Neural cell (in vitro differentiated cells): ENCODE results near the gene DOCK9. TPM values are rescaled to one million over a fixed set of nuclear protein-coding genes. Genes with fewer than 3 reads are reported as not detected.

Source experiments
- H2AFZ ChIP-seq: fragments of 200-600, 300-800 bp; sonication (generic), shearing (Covaris generic); 2 replicates; pipeline ENCODE4 v1.6.0; 2014; ENCODE audit warnings: low read depth, mild to moderate bottlenecking, antibody characterized with exemption, low read length, moderate library complexity
- H3F3A ChIP-seq: fragments of 200-600 bp; shearing (Covaris generic); 2 replicates; pipeline ENCODE4 v1.6.1; 2016; ENCODE audit warnings: mild to moderate bottlenecking, moderate library complexity, mixed read lengths, antibody characterized with exemption, low read length; ENCODE audit not compliant: insufficient read depth, poor library complexity, severe bottlenecking
- H3K27ac ChIP-seq: fragments of 200-600, 300-800 bp; sonication (generic), shearing (Covaris generic); 2 replicates; pipeline ENCODE4 v1.5.1; 2014; ENCODE audit warnings: mild to moderate bottlenecking, low read length, moderate library complexity
- H3K27me3 ChIP-seq: fragments of 300-800, 200-600 bp; sonication (generic), shearing (Covaris generic); 2 replicates; pipeline ENCODE4 v1.6.0; 2014; ENCODE audit warnings: mild to moderate bottlenecking, low read depth, low read length, moderate library complexity; ENCODE audit not compliant: insufficient read depth
- H3K36me3 ChIP-seq: fragments of 300-800, 200-600 bp; sonication (generic), shearing (Covaris generic); 2 replicates; pipeline ENCODE4 v1.5.1; 2014; ENCODE audit warnings: mild to moderate bottlenecking, antibody characterized with exemption, low read length, moderate library complexity; ENCODE audit not compliant: insufficient read depth
- H3K4me2 ChIP-seq: fragments of 300-800, 200-600 bp; sonication (generic), shearing (Covaris generic); 2 replicates; pipeline ENCODE4 v1.6.0; 2014; ENCODE audit warnings: mild to moderate bottlenecking, low read length
- H3K4me3 ChIP-seq: fragments of 300-800, 200-600 bp; sonication (generic), shearing (Covaris generic); 2 replicates; pipeline ENCODE4 v1.5.1; 2014; ENCODE audit warnings: mild to moderate bottlenecking, low read length, moderate library complexity
- H3K79me2 ChIP-seq: fragments of 200-600 bp; shearing (Covaris generic); replicated peaks from 2 replicates; pipeline ENCODE4 v1.6.0; 2014; ENCODE audit warnings: mild to moderate bottlenecking, low read length, moderate library complexity; ENCODE audit not compliant: insufficient read depth
- H3K9ac ChIP-seq: fragments of 300-800, 200-600 bp; sonication (generic), shearing (Covaris generic); 2 replicates; pipeline ENCODE4 v1.6.1; 2016; ENCODE audit warnings: mild to moderate bottlenecking, low read length, mixed read lengths
- H3K9me2 ChIP-seq: fragments of 200-600 bp; shearing (Covaris generic); 2 replicates; pipeline ENCODE4 v1.6.1; 2016; ENCODE audit warnings: mild to moderate bottlenecking, low read length, mixed read lengths; ENCODE audit not compliant: insufficient read depth
- H3K9me3 ChIP-seq: fragments of 200-600, 300-800 bp; sonication (generic), shearing (Covaris generic); 2 replicates; pipeline ENCODE4 v1.6.1; 2016; ENCODE audit warnings: mild to moderate bottlenecking, mixed run types, low read length, moderate library complexity, mixed read lengths
- H4K20me1 ChIP-seq: fragments of 200-600 bp; shearing (Covaris generic); 2 replicates; pipeline ENCODE4 v1.6.1; 2016; ENCODE audit warnings: mild to moderate bottlenecking, mixed run types; ENCODE audit not compliant: insufficient read depth
- CTCF ChIP-seq: fragments of 450-650 bp; IDR thresholded peaks from 2 replicates; pipeline ENCODE4 v1.5.1; 2014; ENCODE audit warnings: antibody characterized with exemption, mild to moderate bottlenecking, moderate library complexity; ENCODE audit not compliant: poor library complexity, severe bottlenecking
- EP300 ChIP-seq: fragments of 450-650 bp; conservative IDR thresholded peaks from 2 replicates; pipeline ENCODE4 v1.6.1; 2014; ENCODE audit warnings: antibody characterized with exemption, mild to moderate bottlenecking, moderate library complexity; ENCODE audit not compliant: poor library complexity, severe bottlenecking
- EZH2 ChIP-seq: fragments of 200-600, 300-800 bp; shearing (Covaris generic), sonication (generic); IDR thresholded peaks from 2 replicates; pipeline ENCODE4 v1.6.1; 2014; ENCODE audit warnings: antibody characterized with exemption, low read length, borderline replicate concordance, mild to moderate bottlenecking; ENCODE audit not compliant: insufficient read depth, poor library complexity, severe bottlenecking
- MXI1 ChIP-seq: fragments of 450-650 bp; conservative IDR thresholded peaks from 2 replicates; pipeline ENCODE4 v1.6.1; 2014; ENCODE audit warnings: antibody characterized with exemption, mild to moderate bottlenecking; ENCODE audit not compliant: poor library complexity, severe bottlenecking
- POLR2AphosphoS5 ChIP-seq: IDR thresholded peaks from 2 replicates; pipeline ENCODE4 v1.6.1; 2012
- RAD21 ChIP-seq: fragments of 450-650 bp; conservative IDR thresholded peaks from 2 replicates; pipeline ENCODE4 v1.6.1; 2014; ENCODE audit warnings: antibody characterized with exemption, mild to moderate bottlenecking, moderate library complexity
- REST ChIP-seq: IDR thresholded peaks from 2 replicates; pipeline ENCODE4 v1.6.1; 2012; ENCODE audit warnings: borderline replicate concordance
- SMC3 ChIP-seq: fragments of 450-650 bp; conservative IDR thresholded peaks from 2 replicates; pipeline ENCODE4 v1.6.1; 2014; ENCODE audit warnings: antibody characterized with exemption, mild to moderate bottlenecking, moderate library complexity; ENCODE audit not compliant: poor library complexity
- TAF1 ChIP-seq: IDR thresholded peaks from 2 replicates; pipeline ENCODE4 v1.6.1; 2012; ENCODE audit warnings: low read depth
- polyA plus RNA-seq: library from polyadenylated mRNA; depleted of rRNA; stranded (reverse); fragments of >200 nt; gene quantifications from 2 replicates; pipeline ENCODE4 v1.2.3, GENCODE V29; 2014

Gene DOCK9
- polyA plus RNA-seq, 1 donor from 2014 or later: 11.4 TPM

GRCh38 chr13:98881390-98881789 is 96.5 kb downstream of the DOCK9 start:
- H3K9ac ChIP-seq: no peak overlapping the region
- H3K9me3 ChIP-seq: no peaks in the 10 kb centered on the region
- no peak overlapping the region for H3K4me3 ChIP-seq
- TF ChIP-seq RAD21: no peak
- TF ChIP-seq POLR2AphosphoS5: no peak
- TF ChIP-seq MXI1: no peak
- no peak for TF ChIP-seq SMC3
- TF ChIP-seq CTCF: no peak
- no peak for TF ChIP-seq TAF1
- no peak for TF ChIP-seq REST
- no peak for TF ChIP-seq EP300
- no peak for TF ChIP-seq EZH2
- H3K9me2 ChIP-seq: no peaks in the 10 kb centered on the region
- no peaks in the 10 kb centered on the region for H3K27me3 ChIP-seq
- no peaks in the 10 kb centered on the region for H4K20me1 ChIP-seq
- no peaks in the 10 kb centered on the region for H3F3A ChIP-seq
- H3K27ac ChIP-seq: no peak overlapping the region
- H2AFZ ChIP-seq: no peak overlapping the region
- H3K4me2 ChIP-seq: no peak overlapping the region
- H3K36me3 ChIP-seq: no peaks in the 10 kb centered on the region
- no peaks in the 10 kb centered on the region for H3K79me2 ChIP-seq

GRCh38 chr13:98880677-98881076 is 97.2 kb downstream of the DOCK9 start:
- no peaks in the 10 kb centered on the region for H4K20me1 ChIP-seq
- no peaks in the 10 kb centered on the region for H3K9me3 ChIP-seq
- H3F3A ChIP-seq: no peaks in the 10 kb centered on the region
- no peak overlapping the region for H3K9ac ChIP-seq
- no peak for TF ChIP-seq SMC3
- TF ChIP-seq TAF1: no peak
- no peak for TF ChIP-seq REST
- no peak for TF ChIP-seq EP300
- TF ChIP-seq EZH2: no peak
- TF ChIP-seq CTCF: no peak
- TF ChIP-seq MXI1: no peak
- no peak for TF ChIP-seq POLR2AphosphoS5
- TF ChIP-seq RAD21: no peak
- H2AFZ ChIP-seq: no peak overlapping the region
- no peaks in the 10 kb centered on the region for H3K79me2 ChIP-seq
- no peaks in the 10 kb centered on the region for H3K27me3 ChIP-seq
- H3K27ac ChIP-seq: no peak overlapping the region
- H3K4me3 ChIP-seq: no peak overlapping the region
- H3K4me2 ChIP-seq: no peak overlapping the region
- H3K9me2 ChIP-seq: no peaks in the 10 kb centered on the region
- H3K36me3 ChIP-seq: no peaks in the 10 kb centered on the region
